GM18499 (cell line): ENCODE results near the gene MCF2L.

ENCODE experiments used
- ATAC-seq: cut with Tn5 transposase; IDR thresholded peaks from one replicate; pipeline ENCODE4 v1.9.1; 2021; ENCODE audit warnings: moderate number of reproducible peaks; ENCODE audit not compliant: insufficient read depth, unreplicated experiment

MCF2L gene

DNA sequence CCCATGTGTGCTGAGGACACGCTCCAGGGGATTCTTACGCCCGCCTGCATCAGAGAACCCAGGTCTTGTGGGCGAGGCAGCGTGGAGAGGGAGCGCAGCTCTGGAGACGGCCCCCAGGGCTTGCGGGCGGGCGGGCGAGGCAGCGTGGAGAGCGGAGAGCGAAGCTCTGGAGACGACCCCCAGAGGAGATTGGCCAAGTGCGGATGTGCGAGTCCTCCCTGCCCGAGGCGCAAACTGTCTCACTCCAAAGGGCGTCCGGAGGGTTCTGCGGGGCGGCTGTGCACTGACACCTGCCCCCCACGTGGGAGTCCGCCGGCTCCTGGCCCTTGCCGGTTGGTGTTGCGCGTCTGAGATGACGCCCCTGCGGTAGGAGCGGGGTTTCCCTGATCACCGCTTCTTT, 39.8 kb downstream of the MCF2L start:
- ATAC-seq: no peak

GRCh38 chr13:113009743-113010509, 40.9 kb downstream of the MCF2L start:
- no peak for ATAC-seq

DNA sequence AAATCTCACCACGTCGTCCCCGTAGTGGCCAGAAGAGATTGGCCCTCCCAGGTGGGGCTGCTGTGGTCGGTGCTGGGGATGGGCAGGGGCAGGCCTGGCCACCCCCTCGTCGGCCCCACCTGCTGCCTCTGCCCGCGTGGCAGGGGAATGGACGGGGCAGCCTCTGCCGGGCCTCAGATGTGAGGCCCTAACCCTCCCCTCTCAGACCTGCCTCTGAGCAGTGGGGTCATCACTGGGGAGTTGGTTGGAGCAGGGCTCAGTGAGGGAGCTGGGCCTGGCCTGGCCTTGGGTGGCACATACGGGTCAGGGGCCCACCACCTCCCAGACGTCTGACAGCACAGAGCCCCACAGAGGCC, 41.5 kb downstream of the MCF2L start:
- ATAC-seq: no peak

DNA sequence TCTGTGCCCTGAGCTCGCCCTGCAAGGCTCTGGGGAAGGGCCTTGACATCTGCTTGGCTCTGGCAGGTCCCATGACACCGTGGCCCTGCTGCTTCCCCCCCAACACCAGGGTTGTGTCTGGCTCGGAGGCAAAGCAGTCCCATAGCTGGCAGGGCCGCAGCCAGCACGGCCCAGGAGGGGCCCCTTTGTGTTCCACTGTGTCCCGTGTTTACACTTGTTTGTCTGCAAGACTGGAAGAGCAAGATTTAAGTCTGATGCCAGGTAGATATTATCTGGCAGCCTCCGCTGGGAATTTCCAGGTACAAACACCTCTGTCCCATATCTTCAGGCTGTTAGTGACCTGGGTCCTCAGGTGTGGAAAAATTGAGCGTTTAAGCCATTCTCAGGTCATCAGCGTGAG, 44.3 kb downstream of the MCF2L start:
- no peak for ATAC-seq

DNA sequence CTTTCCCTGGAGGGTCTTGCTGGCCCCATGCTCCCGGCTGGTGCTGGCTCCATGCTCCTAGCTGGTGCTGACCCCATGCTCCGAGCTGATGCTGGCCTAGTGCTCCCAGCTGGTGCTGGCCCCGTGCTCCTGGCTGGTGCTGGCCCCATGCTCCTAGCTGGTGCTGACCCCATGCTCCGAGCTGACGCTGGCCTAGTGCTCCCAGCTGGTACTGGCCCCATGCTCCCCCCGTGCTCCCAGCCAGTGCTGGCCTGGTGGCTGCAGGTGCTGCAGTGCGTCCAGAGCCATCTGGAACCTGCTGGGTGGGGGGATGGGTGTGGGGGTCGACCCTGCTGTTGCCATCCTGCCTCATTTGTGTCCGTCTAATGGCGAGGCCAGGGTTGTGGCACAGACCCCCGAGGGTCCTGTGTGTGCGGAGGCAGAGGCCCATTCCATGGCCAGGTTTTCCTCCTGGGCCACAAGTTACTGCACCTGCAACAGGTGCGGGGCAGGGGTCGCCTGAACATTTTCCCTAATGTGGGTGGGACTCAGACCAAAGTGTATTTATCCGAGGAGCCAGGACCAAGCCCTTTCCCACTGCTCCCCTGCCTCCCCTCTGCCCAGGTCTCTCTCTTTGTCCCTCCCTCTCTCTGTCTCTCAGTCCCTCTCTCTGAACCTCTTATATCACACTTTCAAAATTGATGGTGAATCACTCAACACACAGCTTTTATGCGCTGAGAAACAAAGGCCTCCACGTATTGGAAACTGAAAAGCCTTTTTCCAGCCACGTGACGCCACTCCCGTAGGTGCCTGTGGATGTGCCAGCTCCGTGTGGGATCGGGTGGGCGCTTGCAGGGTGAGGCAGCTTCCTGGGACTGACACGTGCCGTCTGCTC, 45.1 kb downstream of the MCF2L start:
- no peak for ATAC-seq

DNA sequence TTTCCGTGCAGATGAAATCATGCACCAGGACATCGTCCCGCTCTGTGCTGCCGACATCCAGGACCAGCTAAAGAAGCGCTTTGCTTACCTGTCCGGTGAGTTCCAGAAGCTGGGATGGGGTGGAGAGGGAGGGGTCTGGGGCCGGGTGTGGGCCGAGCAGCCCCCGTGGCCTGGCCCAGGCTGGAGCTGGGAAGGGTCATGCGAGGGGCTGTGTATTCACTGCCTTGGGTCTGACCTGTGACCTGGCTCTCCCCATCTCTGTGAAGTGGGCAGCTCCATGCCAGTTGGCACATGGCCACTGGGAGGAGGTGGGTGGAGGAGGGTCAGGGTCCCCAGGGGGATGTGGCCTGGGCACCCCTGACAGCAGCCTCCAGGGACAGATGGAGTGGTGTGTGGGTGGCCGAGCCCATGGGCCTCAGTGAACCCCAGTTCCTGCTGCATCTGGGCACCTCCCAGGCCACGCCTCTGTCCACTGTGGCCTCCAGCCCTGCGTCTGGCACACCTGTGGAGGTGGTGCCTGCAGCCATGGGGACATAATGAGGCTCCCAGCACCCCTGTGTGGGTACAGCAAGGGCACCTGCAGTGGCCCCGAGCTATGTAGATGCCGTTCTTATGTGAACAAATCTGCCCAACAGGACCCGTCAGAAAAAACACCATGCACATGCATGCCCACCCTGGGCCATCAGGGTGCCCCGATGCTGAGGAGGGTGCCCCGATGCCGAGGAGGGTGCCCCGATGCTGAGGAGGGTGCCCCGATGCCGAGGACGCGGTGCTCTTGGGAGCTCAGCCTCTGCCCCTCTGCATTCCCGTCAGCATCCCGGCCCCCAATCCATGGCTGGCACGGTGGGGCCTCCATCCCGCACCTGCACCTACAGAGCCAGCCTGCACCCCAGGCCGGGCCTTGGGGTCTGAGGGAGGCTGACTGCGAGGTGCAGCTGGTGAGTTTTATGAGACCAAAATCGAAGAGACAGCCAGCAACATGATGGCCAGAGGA, 46.0 kb downstream of the MCF2L start:
- ATAC-seq: no peak

- ATAC-seq: no peak
These were observed 47.0 kb downstream of the MCF2L start for GRCh38 chr13:113015826-113016525.

- ATAC-seq: no peak
These were observed 47.7 kb downstream of the MCF2L start for GRCh38 chr13:113016526-113017295.

DNA sequence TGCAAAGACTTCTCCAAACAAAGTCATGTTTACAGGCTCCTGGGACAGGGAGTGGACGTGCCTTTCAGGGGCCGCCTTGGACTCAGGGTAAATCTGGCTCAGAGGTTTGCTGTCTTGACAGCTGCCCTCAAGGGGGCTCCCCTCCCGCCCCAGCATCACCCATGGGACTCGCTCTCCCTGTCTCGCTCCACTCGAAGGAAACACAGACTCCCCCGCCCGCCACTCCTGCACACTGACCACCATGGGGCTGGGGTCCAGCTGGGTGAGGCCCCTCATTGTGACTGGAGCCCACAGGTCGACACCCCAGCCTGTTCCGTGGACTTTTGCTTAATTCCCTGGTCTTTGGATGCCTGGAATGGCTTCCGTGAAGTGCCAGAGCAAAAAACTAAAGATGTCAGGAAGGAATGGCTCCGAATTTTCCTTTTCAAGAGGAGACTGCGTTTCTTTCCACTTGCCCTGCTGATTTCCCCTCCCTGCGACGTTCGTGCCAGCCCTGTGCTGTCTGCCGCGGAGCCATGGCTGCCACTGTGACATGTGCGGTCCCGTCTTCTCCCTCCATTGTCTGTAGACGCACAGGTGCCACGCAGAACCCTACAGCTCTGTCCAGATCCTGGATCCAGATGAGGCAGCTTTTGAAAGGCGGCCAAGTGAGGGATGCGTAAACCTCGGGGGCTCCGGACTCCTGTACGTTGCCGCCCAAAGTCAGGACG, 48.6 kb downstream of the MCF2L start:
- no peak for ATAC-seq

- no peak for ATAC-seq
These were observed 49.9 kb downstream of the MCF2L start for GRCh38 chr13:113018676-113019465.

DNA sequence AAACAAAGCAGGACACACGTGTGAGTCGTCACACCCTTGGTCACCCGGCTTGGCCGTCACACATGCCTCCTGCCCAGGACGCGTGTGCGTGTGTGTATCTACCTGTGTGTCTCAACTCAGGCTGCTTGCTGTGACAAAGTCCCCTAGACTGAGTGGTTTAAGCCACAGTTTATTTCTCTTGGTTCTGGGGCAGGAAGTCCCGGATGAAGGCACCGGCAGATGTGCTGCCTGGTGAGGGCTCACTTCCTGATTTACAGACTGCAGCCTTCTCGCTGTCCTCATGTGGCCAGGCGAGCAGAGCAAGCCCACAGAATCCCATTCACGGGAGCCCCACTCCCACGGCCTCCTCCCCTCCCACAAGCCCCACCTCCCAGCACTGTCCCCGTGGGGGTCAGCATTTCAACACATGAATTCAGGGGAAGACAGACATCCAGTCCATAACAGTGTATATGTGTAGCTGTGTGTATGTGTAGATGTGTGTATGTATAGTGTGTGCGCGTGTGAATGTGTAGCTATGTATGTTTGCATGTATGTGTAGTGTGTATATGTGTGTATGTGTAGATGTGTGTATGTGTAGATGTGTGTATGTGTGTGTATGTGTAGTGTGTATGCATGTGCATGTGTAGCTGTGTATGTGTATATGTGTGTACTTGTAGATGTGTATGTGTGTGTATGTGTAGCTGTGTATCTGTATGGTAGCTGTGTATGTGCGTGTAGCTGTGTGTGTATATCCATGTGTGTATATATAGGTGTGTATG, 51.5 kb downstream of the MCF2L start:
- ATAC-seq: no peak

DNA sequence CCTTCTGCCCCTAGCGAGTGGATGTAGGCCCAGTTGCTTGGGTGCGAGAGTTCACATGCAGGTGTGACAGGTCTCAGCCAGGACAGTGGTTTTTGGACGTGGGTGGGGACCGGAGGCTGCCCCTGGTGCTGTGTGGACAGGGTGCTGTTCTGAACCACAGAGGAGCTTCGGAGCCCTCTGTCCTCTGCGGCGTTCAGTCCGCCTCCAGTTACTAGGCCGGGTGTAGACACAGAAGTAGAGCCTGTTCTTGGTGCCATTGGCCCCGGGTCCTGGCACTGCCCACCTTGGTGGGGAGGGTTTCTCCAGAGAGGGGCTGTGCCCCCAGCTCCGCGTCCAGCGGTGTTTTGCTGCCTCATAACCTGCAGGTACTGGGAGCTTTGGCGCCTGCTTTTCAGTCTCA, 52.4 kb downstream of the MCF2L start:
- no peak for ATAC-seq

DNA sequence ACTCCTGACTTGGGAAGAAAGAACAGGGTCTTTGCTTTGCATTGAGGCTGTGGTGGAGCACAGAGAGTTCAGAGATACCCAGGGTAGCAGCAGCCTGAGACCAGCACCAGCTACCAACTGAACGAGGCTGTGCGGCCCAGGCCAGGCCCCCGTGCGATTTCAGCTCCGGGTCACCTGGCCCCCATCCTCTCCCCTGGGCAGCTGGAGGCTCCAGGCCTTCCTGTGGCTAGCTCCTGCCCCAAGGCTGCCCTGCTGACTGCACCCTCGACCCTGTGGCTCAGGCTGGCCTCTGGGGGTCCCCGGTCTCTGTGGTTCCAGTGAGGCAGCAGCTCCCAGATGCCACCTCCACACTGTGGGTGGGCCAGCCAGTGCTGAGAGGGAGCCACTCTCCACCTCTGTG, 52.8 kb downstream of the MCF2L start:
- no peak for ATAC-seq

- ATAC-seq: no peak
These were observed 53.4 kb downstream of the MCF2L start for GRCh38 chr13:113022391-113022744.

DNA sequence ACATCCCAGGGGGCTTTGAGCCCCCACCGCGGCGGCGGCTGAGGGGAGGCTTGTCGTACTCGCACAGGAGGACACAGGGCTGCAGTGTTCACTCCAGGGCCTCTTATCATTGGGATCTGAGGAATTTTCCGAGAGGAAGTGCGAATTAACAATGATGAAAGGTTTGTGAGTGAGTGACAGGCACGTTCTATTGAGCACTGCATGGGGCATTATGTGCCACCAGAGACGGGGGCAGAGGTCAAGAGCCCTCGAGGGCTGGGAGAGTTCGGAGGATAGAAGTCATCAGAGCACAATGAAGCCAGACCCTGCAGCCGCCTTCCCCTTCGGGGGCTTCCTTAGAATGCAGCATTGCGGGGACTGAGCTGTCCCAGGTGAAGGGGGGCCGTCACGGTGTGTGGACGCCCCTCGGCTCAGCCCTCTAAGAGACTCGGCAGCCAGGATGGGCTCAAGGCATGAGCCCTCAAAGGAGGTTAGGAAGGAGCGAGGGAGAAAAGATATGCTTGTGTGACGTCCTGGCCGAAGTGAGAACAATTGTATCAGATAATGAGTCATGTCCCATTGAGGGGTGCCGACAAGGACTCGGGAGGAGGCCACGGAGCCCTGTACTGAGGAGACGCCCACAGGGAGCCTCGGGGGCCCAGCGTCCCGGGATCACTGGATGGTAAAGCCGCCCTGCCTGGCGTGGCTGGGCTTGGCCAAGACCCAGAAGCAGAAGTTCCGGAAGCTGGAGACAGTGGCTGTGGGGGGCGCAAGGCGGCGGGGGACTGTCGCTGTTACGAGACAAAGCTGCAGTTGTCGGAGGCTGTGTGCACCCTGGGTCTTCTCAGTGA, 53.9 kb downstream of the MCF2L start:
- ATAC-seq: no peak

DNA sequence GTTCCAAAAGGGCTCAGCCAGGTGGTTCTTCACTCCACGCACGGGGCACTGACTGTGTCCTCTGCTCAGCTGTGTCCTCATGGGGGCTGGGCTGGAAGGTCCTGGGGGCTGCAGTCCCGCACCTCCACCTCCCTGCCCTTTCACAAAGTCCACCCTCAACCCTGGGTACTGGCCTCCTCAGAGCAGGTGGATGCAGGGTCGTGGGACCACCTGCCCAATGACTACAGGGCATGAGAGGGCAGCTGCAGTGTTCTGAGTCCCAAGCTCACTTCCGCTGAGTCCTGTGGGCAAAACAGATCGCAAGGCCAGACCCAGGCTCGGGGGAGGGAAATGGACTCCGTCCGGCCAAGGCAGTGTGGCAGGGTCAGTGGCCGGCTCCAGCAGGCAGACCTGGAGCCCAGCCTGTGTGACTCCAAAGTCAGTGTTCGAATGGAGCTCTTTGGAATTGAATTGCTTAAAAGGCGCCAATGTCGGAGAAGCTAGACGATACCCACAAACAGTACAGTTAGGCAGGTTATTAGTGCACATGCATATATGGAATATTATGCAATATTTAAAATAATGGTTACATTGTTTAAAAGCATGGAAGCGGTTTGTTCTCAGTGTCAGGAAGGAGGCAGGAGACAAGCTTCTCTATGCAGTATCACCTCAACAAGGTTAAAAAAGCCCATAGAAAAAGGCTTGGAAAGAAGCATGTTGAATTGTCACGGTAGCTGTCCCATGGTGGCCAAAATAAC, 54.8 kb downstream of the MCF2L start:
- ATAC-seq: no peak
